A673 (cell line): ENCODE data around the gene SPATA32. TPM values are rescaled to one million over a fixed set of nuclear protein-coding genes. Genes with fewer than 3 reads are reported as not detected.

Source experiments
- BruUV-seq: library from RNA; stranded (reverse); fragments of 400-500 nt; replicated peaks from 2 replicates; lab custom pipeline; 2021; lab: Mats Ljungman, UMichigan
- CTCF ChIA-PET: fragments of 300-600 bp; sonication (Branson Sonifier 250); formaldehyde crosslinking; loops from one replicate; lab custom pipeline; 2022; ENCODE audit warnings: antibody characterized with exemption; lab: Charles Lee
- POLR2A ChIA-PET: fragments of 300-600 bp; sonication (Branson Sonifier 250); formaldehyde crosslinking; loops from one replicate; lab custom pipeline; 2022; ENCODE audit warnings: antibody characterized with exemption; ENCODE audit not compliant: low non-redundant PET; lab: Charles Lee
- DNase-seq: peaks from one replicate; pipeline ENCODE4 v3.0.0-alpha.2; 2015; ENCODE audit warnings: low spot score
- H3K27ac ChIP-seq: fragments of 200-600 bp; sonication (generic); 2 replicates; pipeline ENCODE4 v1.5.1; 2016; ENCODE audit warnings: mixed run types, low read depth, mild to moderate bottlenecking, mixed read lengths, antibody characterized with exemption, low read length; ENCODE audit not compliant: poor library complexity, severe bottlenecking
- H3K27me3 ChIP-seq: fragments of 200-600 bp; sonication (generic); replicated peaks from 2 replicates; pipeline ENCODE4 v1.6.1; 2017; ENCODE audit warnings: mixed run types, low read depth, mild to moderate bottlenecking, mixed read lengths, antibody characterized with exemption, low read length; ENCODE audit not compliant: insufficient read depth, poor library complexity
- H3K36me3 ChIP-seq: fragments of 200-600 bp; sonication (generic); 2 replicates; pipeline ENCODE4 v1.6.1; 2016; ENCODE audit warnings: mixed run types, mild to moderate bottlenecking, mixed read lengths, antibody characterized with exemption, low read length; ENCODE audit not compliant: insufficient read depth, poor library complexity, severe bottlenecking
- H3K4me1 ChIP-seq: fragments of 200-600 bp; sonication (generic); 2 replicates; pipeline ENCODE4 v1.6.1; 2017; ENCODE audit warnings: mixed run types, mild to moderate bottlenecking, mixed read lengths, antibody characterized with exemption, low read length; ENCODE audit not compliant: insufficient read depth, poor library complexity, severe bottlenecking
- H3K4me3 ChIP-seq: fragments of 200-600 bp; sonication (generic); 2 replicates; pipeline ENCODE4 v1.5.1; 2016; ENCODE audit warnings: low read depth, mixed run types, mild to moderate bottlenecking, mixed read lengths, low read length; ENCODE audit not compliant: poor library complexity, severe bottlenecking
- H3K9me3 ChIP-seq: fragments of 200-600 bp; sonication (generic); 2 replicates; pipeline ENCODE4 v1.6.1; 2016; ENCODE audit warnings: mixed run types, low read depth, mild to moderate bottlenecking, mixed read lengths, antibody characterized with exemption, low read length; ENCODE audit not compliant: poor library complexity, severe bottlenecking
- CTCF ChIP-seq: fragments of 300-800, 200-600 bp; sonication (generic); conservative IDR thresholded peaks from 2 replicates; pipeline ENCODE4 v1.5.1; 2017; ENCODE audit warnings: low read depth, mild to moderate bottlenecking, antibody characterized with exemption, low read length, moderate library complexity, mixed read lengths
- EZH2 ChIP-seq: fragments of 200-600 bp; sonication (generic); IDR thresholded peaks from 2 replicates; pipeline ENCODE4 v1.6.1; 2017; ENCODE audit warnings: borderline replicate concordance, low read depth, mild to moderate bottlenecking, mixed read lengths, antibody characterized with exemption, low read length; ENCODE audit not compliant: poor library complexity, severe bottlenecking
- intact Hi-C: fragments of 100-400 bp; cut with micrococcal nuclease; formaldehyde crosslinking; loops from one replicate; pipeline ENCODE4 v1.10.0; 2022; ENCODE audit not compliant: unreplicated experiment
- total RNA-seq: library from RNA; stranded (reverse); gene quantifications from 2 replicates; pipeline ENCODE4 v1.2.3, GENCODE V29; 2021

Gene SPATA32
- total RNA-seq, 1 experiment from 2014 or later, result not detected

- Histone ChIP-seq H3K9me3 (no peaks in the 10 kb centered on the region), H3K27ac (no peak overlapping the region), H3K27me3 (no peaks in the 10 kb centered on the region), H3K4me3 (no peak overlapping the region), H3K4me1 (no peaks in the 10 kb centered on the region), H3K36me3 (no peaks in the 10 kb centered on the region)
- ChIA-PET CTCF (no interaction called here), POLR2A (no interaction called here)
- intact Hi-C loops, result no loop called here
- no peak for DNase-seq
- no TSS peak for BruUV-seq
- no peak for TF ChIP-seq EZH2
- no peak for TF ChIP-seq CTCF
These were observed 24.2 kb downstream of the SPATA32 start for GRCh38 chr17:45237686-45238085.

GRCh38 chr17:45236282-45236606, 25.6 kb downstream of the SPATA32 start:
- H3K36me3 ChIP-seq, result no peaks in the 10 kb centered on the region
- no peak overlapping the region for H3K27ac ChIP-seq
- no peaks in the 10 kb centered on the region for H3K27me3 ChIP-seq
- BruUV-seq, result no TSS peak
- CTCF ChIA-PET, result interaction anchor here (1.8 kb wide), 1 partner anchor 101 kb away, joined by 8 read pairs; the partner anchor contains the start of gene ACBD4
- POLR2A ChIA-PET, result no interaction called here
- no peak for DNase-seq
- H3K4me3 ChIP-seq, result no peak overlapping the region
- no peaks in the 10 kb centered on the region for H3K4me1 ChIP-seq
- TF ChIP-seq CTCF, result no peak
- TF ChIP-seq EZH2, result no peak
- H3K9me3 ChIP-seq, result no peaks in the 10 kb centered on the region
- intact Hi-C loops, result no loop called here

GRCh38 chr17:45235416-45236281, 26.2 kb downstream of the SPATA32 start:
- peak; percentile 58 for DNase-seq

More at GRCh38 chr17:45235416-45236281, 26.2 kb downstream of the SPATA32 start:
- no TSS peak for BruUV-seq
- Histone ChIP-seq H3K4me1 (no peaks in the 10 kb centered on the region), H3K27ac (no peak overlapping the region), H3K4me3 (no peak overlapping the region), H3K27me3 (no peaks in the 10 kb centered on the region), H3K36me3 (no peaks in the 10 kb centered on the region), H3K9me3 (no peaks in the 10 kb centered on the region)
- POLR2A ChIA-PET, result no interaction called here
- peak; percentile 68 for TF ChIP-seq CTCF
- no peak for TF ChIP-seq EZH2
- CTCF ChIA-PET, result interaction anchor here (0.6 to 1.8 kb wide), 3 partner anchors 9 to 100 kb away, joined by 3 to 8 read pairs (median 4); partner anchors contain the start of gene ACBD4
- intact Hi-C loops, result no loop called here
